ENCODE data around the gene PPP1R26.
"Not testable (repeated sequence)": the region's sequence is repeated elsewhere in the genome, so short reads cannot be mapped to it uniquely, and the experiment has no call there.

PPP1R26 gene

GRCh38 chr9:135479469-135480052, at the start of gene PPP1R26:
PPP1R26 (plus strand) TSS chr9:135479782; CDS start chr9:135484511, 4,729 bp downstream.
- DNase-seq (ENCODE audit: low read depth in 1 of 2, low spot score in 1 of 2): peak; percentile 42 to 47
- TF ChIP-seq JUND (IDR thresholded peaks at IDR 0.05; ENCODE audit: low read depth): no peak
- in situ Hi-C loops (cut with HindIII; ENCODE audit: low pct_unique_long_range_greater_than_20kb, low sequenced_read_pairs): no loop called here

- TF ChIP-seq JUND (IDR thresholded peaks at IDR 0.05; ENCODE audit: low read depth): no peak
- DNase-seq (ENCODE audit: low read depth in 1 of 2, low spot score in 1 of 2): no peak
- in situ Hi-C loops (cut with HindIII; ENCODE audit: low pct_unique_long_range_greater_than_20kb, low sequenced_read_pairs): no loop called here
These were observed 42.3 kb upstream of the PPP1R26 start for GRCh38 chr9:135437259-135437658.

GRCh38 chr9:135437696-135438095, 41.9 kb upstream of the PPP1R26 start:
- DNase-seq (ENCODE audit: low read depth in 1 of 2, low spot score in 1 of 2); in situ Hi-C loops (cut with HindIII; ENCODE audit: low pct_unique_long_range_greater_than_20kb, low sequenced_read_pairs): not testable (repeated sequence)

- in situ Hi-C loops (cut with HindIII; ENCODE audit: low pct_unique_long_range_greater_than_20kb, low sequenced_read_pairs): not testable (repeated sequence)
- peak in 1 of 2 experiments; percentile 92 for DNase-seq (ENCODE audit: low read depth in 1 of 2, low spot score in 1 of 2)
These were observed 40.9 kb upstream of the PPP1R26 start for GRCh38 chr9:135438581-135439232.

- not testable (repeated sequence) for DNase-seq (ENCODE audit: low read depth in 1 of 2, low spot score in 1 of 2)
These were observed 40.1 kb upstream of the PPP1R26 start for GRCh38 chr9:135439514-135439913.

GRCh38 chr9:135439916-135440315, 39.7 kb upstream of the PPP1R26 start:
- TF ChIP-seq JUND (IDR thresholded peaks at IDR 0.05; ENCODE audit: low read depth): no peak
- in situ Hi-C loops (cut with HindIII; ENCODE audit: low pct_unique_long_range_greater_than_20kb, low sequenced_read_pairs): no loop called here

More at GRCh38 chr9:135439514-135439913, 40.1 kb upstream of the PPP1R26 start:
- in situ Hi-C loops (cut with HindIII; ENCODE audit: low pct_unique_long_range_greater_than_20kb, low sequenced_read_pairs): not testable (repeated sequence)

GRCh38 chr9:135440620-135441019, 39.0 kb upstream of the PPP1R26 start:
- no peak for TF ChIP-seq JUND (IDR thresholded peaks at IDR 0.05; ENCODE audit: low read depth)
- in situ Hi-C loops (cut with HindIII; ENCODE audit: low pct_unique_long_range_greater_than_20kb, low sequenced_read_pairs): no loop called here
- DNase-seq (ENCODE audit: low read depth in 1 of 2, low spot score in 1 of 2): peak in 1 of 2 experiments; percentile 89

More at GRCh38 chr9:135439916-135440315, 39.7 kb upstream of the PPP1R26 start:
- DNase-seq (ENCODE audit: low read depth in 1 of 2, low spot score in 1 of 2): no peak

GRCh38 chr9:135441105-135442071, 38.2 kb upstream of the PPP1R26 start:
- in situ Hi-C loops (cut with HindIII; ENCODE audit: low pct_unique_long_range_greater_than_20kb, low sequenced_read_pairs); DNase-seq (ENCODE audit: low read depth in 1 of 2, low spot score in 1 of 2): not testable (repeated sequence)

GRCh38 chr9:135442075-135442474, 37.5 kb upstream of the PPP1R26 start:
- in situ Hi-C loops (cut with HindIII; ENCODE audit: low pct_unique_long_range_greater_than_20kb, low sequenced_read_pairs): no loop called here
- no peak for TF ChIP-seq JUND (IDR thresholded peaks at IDR 0.05; ENCODE audit: low read depth)
- no peak for DNase-seq (ENCODE audit: low read depth in 1 of 2, low spot score in 1 of 2)

- in situ Hi-C loops (cut with HindIII; ENCODE audit: low pct_unique_long_range_greater_than_20kb, low sequenced_read_pairs): no loop called here
- no peak for TF ChIP-seq JUND (IDR thresholded peaks at IDR 0.05; ENCODE audit: low read depth)
- DNase-seq (ENCODE audit: low read depth in 1 of 2, low spot score in 1 of 2): no peak
These were observed 35.7 kb upstream of the PPP1R26 start for GRCh38 chr9:135443797-135444425.

GRCh38 chr9:135447126-135447525, 32.5 kb upstream of the PPP1R26 start:
- no peak for DNase-seq (ENCODE audit: low read depth in 1 of 2, low spot score in 1 of 2)
- in situ Hi-C loops (cut with HindIII; ENCODE audit: low pct_unique_long_range_greater_than_20kb, low sequenced_read_pairs): no loop called here

GRCh38 chr9:135448663-135449100, 30.9 kb upstream of the PPP1R26 start:
- in situ Hi-C loops (cut with HindIII; ENCODE audit: low pct_unique_long_range_greater_than_20kb, low sequenced_read_pairs): no loop called here
- DNase-seq (ENCODE audit: low read depth in 1 of 2, low spot score in 1 of 2): no peak
- no peak for TF ChIP-seq JUND (IDR thresholded peaks at IDR 0.05; ENCODE audit: low read depth)

More at GRCh38 chr9:135447126-135447525, 32.5 kb upstream of the PPP1R26 start:
- TF ChIP-seq JUND (IDR thresholded peaks at IDR 0.05; ENCODE audit: low read depth): no peak

GRCh38 chr9:135449532-135449931, 30.1 kb upstream of the PPP1R26 start:
- DNase-seq (ENCODE audit: low read depth in 1 of 2, low spot score in 1 of 2); in situ Hi-C loops (cut with HindIII; ENCODE audit: low pct_unique_long_range_greater_than_20kb, low sequenced_read_pairs): not testable (repeated sequence)
